ENCODE data around the gene ISYNA1.
A peak's percentile ranks its signal among the peaks of the same experiment; 100 is the strongest.

The ISYNA1 gene

DNA sequence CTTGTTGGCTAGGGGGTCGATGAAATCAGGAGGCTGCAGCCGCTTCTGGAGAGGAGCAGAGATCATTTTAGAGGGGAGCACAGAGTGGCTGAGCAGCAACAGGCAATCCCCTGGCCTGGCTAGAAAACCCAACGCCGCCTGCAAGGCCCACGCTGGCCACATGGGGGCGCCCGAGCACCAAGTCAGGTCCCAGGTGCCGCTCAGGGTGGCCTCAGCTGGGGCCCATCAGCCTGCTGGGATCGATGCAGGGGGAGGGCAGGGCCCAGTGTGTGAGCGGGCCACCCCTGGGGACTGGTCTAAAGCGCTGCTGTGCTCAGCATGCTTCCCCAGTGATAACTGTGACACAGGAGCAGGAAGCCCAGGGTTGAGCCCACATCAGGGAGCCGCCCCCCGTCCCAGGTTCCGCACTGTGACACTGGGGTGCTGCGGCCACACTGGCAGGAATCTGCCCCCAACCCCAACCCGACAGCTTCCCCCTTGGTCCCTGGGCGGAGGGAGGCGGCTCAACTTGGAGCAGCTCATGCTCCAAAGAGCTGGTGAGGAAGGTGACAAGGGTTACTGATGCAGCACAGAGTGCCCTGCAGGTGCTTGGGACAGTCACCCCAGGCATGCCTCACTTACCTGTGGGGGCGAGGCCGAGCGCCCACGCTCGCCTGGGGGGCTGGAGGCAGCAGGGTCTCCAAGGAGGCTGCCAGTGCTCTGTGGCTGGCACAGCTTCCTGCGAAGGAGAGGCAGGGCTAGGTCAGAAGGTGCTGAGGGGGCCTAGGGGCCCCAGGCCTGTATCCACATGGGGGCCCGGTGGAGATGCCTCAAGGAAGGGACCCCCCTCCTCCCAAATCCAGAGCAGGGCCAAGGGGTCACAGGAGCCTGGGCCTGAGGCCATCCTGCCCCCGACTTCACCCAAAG is 13.3 kb upstream of the ISYNA1 start:
- DNase-seq (ENCODE audit: insufficient read length) (peak; percentile 88), FAIRE-seq (peak; percentile 87)
- TF ChIP-seq POLR2A (IDR thresholded peaks at IDR 0.05; ENCODE audit: low read depth, low read length): no peak
- TF ChIP-seq POLR2AphosphoS5 (IDR thresholded peaks at IDR 0.05; ENCODE audit: low read depth, low read length): no peak
- TF ChIP-seq TAF1 (IDR thresholded peaks at IDR 0.05; ENCODE audit: borderline replicate concordance, low read depth, low read length): no peak

- no peak for TF ChIP-seq POLR2AphosphoS5 (IDR thresholded peaks at IDR 0.05; ENCODE audit: low read depth, low read length)
- TF ChIP-seq POLR2A (IDR thresholded peaks at IDR 0.05; ENCODE audit: low read depth, low read length): no peak
- TF ChIP-seq TAF1 (IDR thresholded peaks at IDR 0.05; ENCODE audit: borderline replicate concordance, low read depth, low read length): no peak
- DNase-seq (ENCODE audit: insufficient read length) (no peak), FAIRE-seq (no peak)
Measured at GRCh38 chr19:18450021-18450930, 12.3 kb upstream of the ISYNA1 start.

GRCh38 chr19:18449552-18449951 is 11.6 kb upstream of the ISYNA1 start:
- no peak for TF ChIP-seq POLR2A (IDR thresholded peaks at IDR 0.05; ENCODE audit: low read depth, low read length)
- TF ChIP-seq TAF1 (IDR thresholded peaks at IDR 0.05; ENCODE audit: borderline replicate concordance, low read depth, low read length): no peak
- FAIRE-seq (no peak), DNase-seq (ENCODE audit: insufficient read length) (no peak)

GRCh38 chr19:18446811-18447359 is 9.0 kb upstream of the ISYNA1 start:
- FAIRE-seq: no peak
- DNase-seq (ENCODE audit: insufficient read length): no peak
- TF ChIP-seq POLR2AphosphoS5 (IDR thresholded peaks at IDR 0.05; ENCODE audit: low read depth, low read length): no peak
- TF ChIP-seq POLR2A (IDR thresholded peaks at IDR 0.05; ENCODE audit: low read depth, low read length): no peak
- no peak for TF ChIP-seq TAF1 (IDR thresholded peaks at IDR 0.05; ENCODE audit: borderline replicate concordance, low read depth, low read length)

- TF ChIP-seq TAF1 (IDR thresholded peaks at IDR 0.05; ENCODE audit: borderline replicate concordance, low read depth, low read length) (no peak), POLR2A (IDR thresholded peaks at IDR 0.05; ENCODE audit: low read depth, low read length) (no peak), POLR2AphosphoS5 (IDR thresholded peaks at IDR 0.05; ENCODE audit: low read depth, low read length) (no peak)
- DNase-seq (ENCODE audit: insufficient read length): no peak
- no peak for FAIRE-seq
Measured at GRCh38 chr19:18446145-18446810, 8.3 kb upstream of the ISYNA1 start.

DNA sequence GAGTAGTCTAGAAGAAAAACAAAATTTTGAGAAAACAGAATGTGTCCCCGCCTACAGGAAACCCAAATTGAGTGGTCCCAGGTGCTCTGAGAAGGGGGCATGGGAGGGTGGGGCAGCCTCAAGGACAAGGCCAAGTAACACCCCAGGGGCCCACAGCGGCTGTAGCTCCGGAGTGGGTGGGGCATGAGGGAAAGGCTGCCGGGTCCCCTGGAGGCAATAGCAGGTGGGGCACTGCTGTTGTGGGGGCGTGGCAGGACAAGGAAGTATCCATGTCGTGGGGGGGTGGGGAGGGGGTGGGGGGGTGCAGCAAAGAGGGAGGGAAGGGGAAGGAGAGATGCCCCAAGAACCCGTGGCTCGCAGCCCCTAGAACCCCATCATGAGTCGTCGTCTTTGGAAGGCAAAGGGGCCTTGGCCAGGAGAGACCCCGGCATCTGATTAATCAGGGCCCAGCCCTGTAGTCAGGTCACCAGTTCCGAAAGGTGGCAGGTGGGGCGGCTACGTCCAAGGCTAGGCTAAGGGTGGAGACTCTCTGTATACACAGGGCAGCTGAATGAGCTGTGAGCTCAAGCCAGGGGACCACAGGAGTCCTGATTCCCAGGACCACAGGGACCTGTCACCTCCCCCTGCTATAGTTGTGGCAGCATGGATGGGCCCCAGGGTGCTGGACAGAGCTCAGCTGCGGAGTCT is 7.5 kb upstream of the ISYNA1 start:
- DNase-seq (ENCODE audit: insufficient read length): no peak
- no peak for FAIRE-seq
- no peak for TF ChIP-seq POLR2A (IDR thresholded peaks at IDR 0.05; ENCODE audit: low read depth, low read length)
- no peak for TF ChIP-seq TAF1 (IDR thresholded peaks at IDR 0.05; ENCODE audit: borderline replicate concordance, low read depth, low read length)
- no peak for TF ChIP-seq POLR2AphosphoS5 (IDR thresholded peaks at IDR 0.05; ENCODE audit: low read depth, low read length)

DNA sequence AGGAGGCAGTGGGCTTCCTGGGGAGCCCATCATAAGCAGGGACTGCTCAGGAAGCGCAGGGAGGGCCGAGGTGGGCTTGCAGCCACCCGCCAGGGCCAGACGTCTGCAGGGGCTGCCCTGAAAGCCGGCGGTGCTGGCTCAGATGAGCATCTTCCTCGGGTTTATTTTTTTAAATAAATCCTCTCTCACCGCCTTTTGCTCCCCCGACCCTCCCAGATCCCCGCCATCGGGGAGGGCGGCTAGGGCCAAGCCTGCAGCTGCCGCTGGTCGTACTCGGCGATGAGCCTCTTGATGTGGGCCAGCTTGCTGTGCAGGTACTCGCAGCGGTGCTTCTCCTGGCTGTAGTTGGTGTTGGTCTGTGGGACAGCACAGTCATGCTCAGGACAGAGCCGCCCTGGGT is 6.6 kb upstream of the ISYNA1 start:
- no peak for DNase-seq (ENCODE audit: insufficient read length)
- no peak for TF ChIP-seq POLR2AphosphoS5 (IDR thresholded peaks at IDR 0.05; ENCODE audit: low read depth, low read length)
- TF ChIP-seq POLR2A (IDR thresholded peaks at IDR 0.05; ENCODE audit: low read depth, low read length): no peak
- no peak for TF ChIP-seq TAF1 (IDR thresholded peaks at IDR 0.05; ENCODE audit: borderline replicate concordance, low read depth, low read length)
- FAIRE-seq: no peak

- no peak for FAIRE-seq
- DNase-seq (ENCODE audit: insufficient read length): no peak
- TF ChIP-seq TAF1 (IDR thresholded peaks at IDR 0.05; ENCODE audit: borderline replicate concordance, low read depth, low read length) (no peak), POLR2A (IDR thresholded peaks at IDR 0.05; ENCODE audit: low read depth, low read length) (no peak), POLR2AphosphoS5 (IDR thresholded peaks at IDR 0.05; ENCODE audit: low read depth, low read length) (no peak)
Measured at GRCh38 chr19:18443831-18444230, 5.9 kb upstream of the ISYNA1 start.

DNA sequence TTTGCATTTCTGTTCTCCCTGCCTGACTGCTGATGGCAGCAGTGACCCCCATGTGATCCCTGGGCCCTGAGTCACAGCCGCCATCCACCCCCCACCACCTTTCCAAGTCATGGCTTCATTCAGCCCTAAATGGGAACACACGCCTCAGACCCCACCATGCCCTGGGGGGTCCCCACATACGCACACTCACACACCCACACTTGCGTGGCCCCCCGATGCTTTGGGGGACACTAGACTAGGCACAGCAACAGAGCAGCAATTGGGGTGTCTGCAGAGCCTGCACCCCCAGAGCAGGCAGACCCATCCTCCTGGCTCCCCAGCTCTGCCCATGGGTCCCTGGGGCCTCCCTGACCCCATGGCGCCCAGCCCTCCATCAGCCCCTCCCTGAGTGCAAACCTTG is 5.5 kb upstream of the ISYNA1 start:
- no peak for FAIRE-seq
- no peak for TF ChIP-seq TAF1 (IDR thresholded peaks at IDR 0.05; ENCODE audit: borderline replicate concordance, low read depth, low read length)
- no peak for TF ChIP-seq POLR2A (IDR thresholded peaks at IDR 0.05; ENCODE audit: low read depth, low read length)
- TF ChIP-seq POLR2AphosphoS5 (IDR thresholded peaks at IDR 0.05; ENCODE audit: low read depth, low read length): no peak
- DNase-seq (ENCODE audit: insufficient read length): no peak

DNA sequence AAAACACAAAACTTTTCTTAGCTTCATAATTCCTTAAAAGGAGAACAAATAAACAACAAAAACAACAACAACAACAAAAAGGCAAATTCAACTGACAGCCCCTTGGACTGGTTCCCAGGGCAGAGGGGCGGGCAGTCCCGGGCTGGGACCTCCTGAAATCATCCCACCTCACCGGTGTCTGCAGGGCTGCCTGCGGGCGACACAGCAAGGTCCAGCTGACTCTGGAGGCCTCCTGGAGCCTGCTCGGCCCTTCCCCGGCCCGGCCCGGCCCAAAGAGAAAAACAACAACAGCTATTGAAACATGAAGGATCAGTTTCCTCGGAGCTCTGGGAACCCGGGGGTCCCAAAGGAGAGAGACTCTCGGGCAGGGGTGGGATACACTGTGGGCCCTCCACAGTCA is 5.0 kb upstream of the ISYNA1 start:
- FAIRE-seq: no peak
- no peak for TF ChIP-seq POLR2AphosphoS5 (IDR thresholded peaks at IDR 0.05; ENCODE audit: low read depth, low read length)
- no peak for TF ChIP-seq POLR2A (IDR thresholded peaks at IDR 0.05; ENCODE audit: low read depth, low read length)
- no peak for TF ChIP-seq TAF1 (IDR thresholded peaks at IDR 0.05; ENCODE audit: borderline replicate concordance, low read depth, low read length)
- DNase-seq (ENCODE audit: insufficient read length): no peak

All from GM12892 (cell line).